ENCODE results near the gene ZEB1.

ZEB1 gene

GRCh38 chr10:31383810-31384588, 65.0 kb downstream of the ZEB1 start:
- Histone ChIP-seq H3K27ac (ENCODE audit: low read length) (peak overlapping the region; percentile 88), H3K9me2 (replicated peaks; ENCODE audit: insufficient read depth, low read length) (no peaks in the 10 kb centered on the region), H3K9me3 (replicated peaks; ENCODE audit: insufficient read depth, low read length) (no peaks in the 10 kb centered on the region), H3K4me3 (ENCODE audit: low read length) (peak overlapping the region; percentile 38), H4K20me1 (ENCODE audit: insufficient read depth, low read length) (no peaks in the 10 kb centered on the region), H3K4me1 (ENCODE audit: low read length) (peaks cover 16% of the 10 kb centered on the region), H3K27me3 (replicated peaks; ENCODE audit: insufficient read depth, low read length) (no peaks in the 10 kb centered on the region), H3K4me2 (ENCODE audit: low read depth, low read length) (peak overlapping the region; percentile 75), H3K36me3 (replicated peaks; ENCODE audit: insufficient read depth, low read length) (no peaks in the 10 kb centered on the region), H3F3A (ENCODE audit: insufficient read depth, low read length) (peaks cover 34% of the 10 kb centered on the region), H3K9ac (ENCODE audit: low read length) (peak overlapping the region; percentile 63), H3K79me2 (ENCODE audit: low read length) (0 out of 2 replicates have a peak, but pooled peaks cover 3% of the 10 kb centered on the region), H2AFZ (ENCODE audit: low read length) (no peak overlapping the region; the same call in 1 of the 2 replicates)
- peak; percentile 87 for DNase-seq
- TF ChIP-seq EZH2 (optimal IDR thresholded peaks at IDR 0.05; ENCODE audit: low read depth, low read length): no peak
- no peak for TF ChIP-seq CTCF (IDR thresholded peaks at IDR 0.05; ENCODE audit: low read length)
- no peak for TF ChIP-seq EZH2phosphoT487 (IDR thresholded peaks at IDR 0.05; ENCODE audit: low read length)

- no peak for TF ChIP-seq EZH2 (optimal IDR thresholded peaks at IDR 0.05; ENCODE audit: low read depth, low read length)
- no peak for TF ChIP-seq EZH2phosphoT487 (IDR thresholded peaks at IDR 0.05; ENCODE audit: low read length)
- TF ChIP-seq CTCF (IDR thresholded peaks at IDR 0.05; ENCODE audit: low read length): no peak
- peak overlapping the region; percentile 63 for H3K9ac ChIP-seq (ENCODE audit: low read length)
- H3K9me2 ChIP-seq (replicated peaks; ENCODE audit: insufficient read depth, low read length): no peaks in the 10 kb centered on the region
- 0 out of 2 replicates have a peak, but pooled peaks cover 3% of the 10 kb centered on the region for H3K79me2 ChIP-seq (ENCODE audit: low read length)
- no peak for DNase-seq
- H2AFZ ChIP-seq (ENCODE audit: low read length): peak overlapping the region; percentile 15; the same call in 1 of the 2 replicates
- H3K9me3 ChIP-seq (replicated peaks; ENCODE audit: insufficient read depth, low read length): no peaks in the 10 kb centered on the region
- peak overlapping the region; percentile 75 for H3K4me2 ChIP-seq (ENCODE audit: low read depth, low read length)
- peaks cover 16% of the 10 kb centered on the region for H3K4me1 ChIP-seq (ENCODE audit: low read length)
- H3F3A ChIP-seq (ENCODE audit: insufficient read depth, low read length): peaks cover 34% of the 10 kb centered on the region
- no peaks in the 10 kb centered on the region for H3K36me3 ChIP-seq (replicated peaks; ENCODE audit: insufficient read depth, low read length)
- no peaks in the 10 kb centered on the region for H4K20me1 ChIP-seq (ENCODE audit: insufficient read depth, low read length)
- H3K27me3 ChIP-seq (replicated peaks; ENCODE audit: insufficient read depth, low read length): no peaks in the 10 kb centered on the region
- peak overlapping the region; percentile 88 for H3K27ac ChIP-seq (ENCODE audit: low read length)
- peak overlapping the region; percentile 38 for H3K4me3 ChIP-seq (ENCODE audit: low read length)
Observed at GRCh38 chr10:31384589-31384949, 65.6 kb downstream of the ZEB1 start.

GRCh38 chr10:31390804-31391203, 71.8 kb downstream of the ZEB1 start:
- TF ChIP-seq EZH2phosphoT487 (IDR thresholded peaks at IDR 0.05; ENCODE audit: low read length): no peak
- no peak for TF ChIP-seq CTCF (IDR thresholded peaks at IDR 0.05; ENCODE audit: low read length)
- TF ChIP-seq EZH2 (optimal IDR thresholded peaks at IDR 0.05; ENCODE audit: low read depth, low read length): no peak
- H2AFZ ChIP-seq (ENCODE audit: low read length): no peak overlapping the region
- no peaks in the 10 kb centered on the region for H3F3A ChIP-seq (ENCODE audit: insufficient read depth, low read length)
- H3K36me3 ChIP-seq (replicated peaks; ENCODE audit: insufficient read depth, low read length): no peaks in the 10 kb centered on the region
- H3K27ac ChIP-seq (ENCODE audit: low read length): no peak overlapping the region
- H3K9ac ChIP-seq (ENCODE audit: low read length): no peak overlapping the region
- no peak overlapping the region for H3K4me3 ChIP-seq (ENCODE audit: low read length)
- H3K9me2 ChIP-seq (replicated peaks; ENCODE audit: insufficient read depth, low read length): no peaks in the 10 kb centered on the region
- H3K4me1 ChIP-seq (ENCODE audit: low read length): peaks cover 4% of the 10 kb centered on the region; the same call in 1 of the 2 replicates
- H3K27me3 ChIP-seq (replicated peaks; ENCODE audit: insufficient read depth, low read length): no peaks in the 10 kb centered on the region
- no peak for DNase-seq
- no peaks in the 10 kb centered on the region for H3K79me2 ChIP-seq (ENCODE audit: low read length)
- no peak overlapping the region for H3K4me2 ChIP-seq (ENCODE audit: low read depth, low read length)
- H3K9me3 ChIP-seq (replicated peaks; ENCODE audit: insufficient read depth, low read length): no peaks in the 10 kb centered on the region
- H4K20me1 ChIP-seq (ENCODE audit: insufficient read depth, low read length): no peaks in the 10 kb centered on the region
